ENCODE results near the gene HYAL1. TPM values are rescaled to one million over a fixed set of nuclear protein-coding genes. Genes with fewer than 3 reads are reported as not detected.
A peak's percentile ranks its signal among the peaks of the same experiment; 100 is the strongest.

HYAL1 gene
- polyA plus RNA-seq, 2 of the 4 experiments (the other 2 are of a cell fraction): 0.62 to 1.1 TPM

DNA sequence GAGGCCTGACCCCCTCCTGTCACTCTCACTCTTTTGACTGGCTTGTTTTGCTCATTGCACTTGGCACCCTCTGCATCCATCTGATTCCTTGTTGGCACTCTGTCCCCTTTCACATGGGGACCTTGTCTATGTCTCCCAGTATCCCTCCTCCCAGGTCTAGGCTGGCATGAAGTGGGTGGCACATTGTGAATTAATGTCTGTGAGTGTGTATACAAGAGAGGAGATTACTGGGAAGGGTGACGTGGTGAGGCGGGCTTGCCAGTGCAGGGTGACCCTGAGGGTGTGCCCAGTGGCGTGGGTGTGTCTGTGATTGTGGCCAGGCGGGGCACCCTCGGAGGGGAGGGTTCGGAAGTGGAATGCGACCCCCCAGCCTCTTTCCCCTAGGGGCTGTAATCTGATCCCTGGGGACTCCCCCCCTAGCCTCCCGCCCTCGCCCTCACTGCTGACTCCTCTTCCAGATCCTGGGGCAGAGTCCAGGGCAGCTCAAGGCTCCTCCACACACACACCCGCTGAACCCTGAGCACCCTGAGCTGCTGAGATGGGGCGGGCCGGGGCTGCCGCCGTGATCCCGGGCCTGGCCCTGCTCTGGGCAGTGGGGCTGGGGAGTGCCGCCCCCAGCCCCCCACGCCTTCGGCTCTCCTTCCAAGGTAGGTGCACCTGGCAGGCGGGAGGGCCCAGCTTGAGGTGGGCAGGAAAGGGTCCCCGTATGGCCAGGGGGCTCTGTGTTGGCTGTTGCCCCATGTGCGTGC lies 34.5 kb downstream of the HYAL1 start, which contains the start of gene SEMA3B:
Gene SEMA3B (plus strand): TSS at position 445 of the 749 bp plus-strand sequence. CDS start 94 bp downstream, at position 539.
- FAIRE-seq: no peak
- ChIA-PET POLR2A (interaction anchor here (0.7 to 2.5 kb wide), 3 partner anchors 9 to 33 kb away, joined by 4 to 10 read pairs (median 4); partner anchors contain the start of gene GNAI2), CTCF (interaction anchor here (0.9 to 7.4 kb wide), 7 partner anchors 9 to 76 kb away, joined by 4 to 60 read pairs (median 9); no protein-coding TSS in a partner anchor)
- H3K4me1 ChIP-seq: peaks cover 81% of the 10 kb centered on the region
- peak; percentile 48 to 73 for DNase-seq (ENCODE audit: low read depth in 1 of 2, low spot score in 1 of 2)
- H3K9me3 ChIP-seq: no peaks in the 10 kb centered on the region
- peak; percentile 42 to 57; a peak in 5 of 6 replicates for ATAC-seq
- H3K4me3 ChIP-seq: peak within 1 kb of the TSS; percentile 42
- peak within 1 kb of the TSS; percentile 98 for H3K4me2 ChIP-seq
- TF ChIP-seq KDM1A (IDR thresholded peaks at IDR 0.05; ENCODE audit: low read depth) (no peak), GATA3 (IDR thresholded peaks at IDR 0.05; ENCODE audit: borderline replicate concordance) (peak; percentile 35; the same call in 1 of the 2 replicates)
- peak within 1 kb of the TSS; percentile 79 to 94 for H3K27ac ChIP-seq
- WGBS (ENCODE audit: missing lambda C conversion rate): 65% methylated on average over 2 of the region's 21 CpGs

GRCh38 chr3:50268276-50268675 lies 35.1 kb downstream of the HYAL1 start:
- Histone ChIP-seq H3K4me3 (no peak overlapping the region), H3K4me2 (peak overlapping the region; percentile 98), H3K27ac (peak overlapping the region; percentile 79 to 94; a peak in 5 of 6 replicates), H3K4me1 (peaks cover 84% of the 10 kb centered on the region), H3K9me3 (no peaks in the 10 kb centered on the region)
- TF ChIP-seq NPAS2 (CRISPR knock-in tag; IDR thresholded peaks at IDR 0.05; ENCODE audit: borderline replicate concordance) (no peak), MAZ (IDR thresholded peaks at IDR 0.05; ENCODE audit: borderline replicate concordance, low read depth, low read length) (no peak), FOSB (CRISPR knock-in tag; IDR thresholded peaks at IDR 0.05) (no peak), TFCP2L1 (CRISPR knock-in tag; IDR thresholded peaks at IDR 0.05) (no peak), HOXB13 (CRISPR knock-in tag; IDR thresholded peaks at IDR 0.05; ENCODE audit: low read depth) (no peak), CBX8 (IDR thresholded peaks at IDR 0.05) (no peak), MYC (IDR thresholded peaks at IDR 0.05; ENCODE audit: borderline replicate concordance, low read length) (no peak), EHF (CRISPR knock-in tag; IDR thresholded peaks at IDR 0.05) (no peak), CBX2 (IDR thresholded peaks at IDR 0.05; ENCODE audit: borderline replicate concordance, low read depth) (no peak), KDM1A (IDR thresholded peaks at IDR 0.05; ENCODE audit: low read depth) (no peak), ELK1 (IDR thresholded peaks at IDR 0.05; ENCODE audit: low read depth, low read length) (no peak), E2F6 (IDR thresholded peaks at IDR 0.05; ENCODE audit: borderline replicate concordance, low read depth) (no peak), TP53 (CRISPR knock-in tag; IDR thresholded peaks at IDR 0.05) (no peak)
- DNase-seq (ENCODE audit: low read depth in 1 of 2, low spot score in 1 of 2) (no peak), FAIRE-seq (no peak), ATAC-seq (no peak)
- POLR2A ChIA-PET: interaction anchor here (2.1 kb wide), 1 partner anchor 22 kb away, joined by 4 read pairs; no protein-coding TSS in a partner anchor
- WGBS (ENCODE audit: missing lambda C conversion rate): 42% methylated on average over 3 of the region's 3 CpGs
- CTCF ChIA-PET: interaction anchor here (1.5 to 7.4 kb wide), 6 partner anchors 12 to 76 kb away, joined by 6 to 60 read pairs (median 10); no protein-coding TSS in a partner anchor

DNA sequence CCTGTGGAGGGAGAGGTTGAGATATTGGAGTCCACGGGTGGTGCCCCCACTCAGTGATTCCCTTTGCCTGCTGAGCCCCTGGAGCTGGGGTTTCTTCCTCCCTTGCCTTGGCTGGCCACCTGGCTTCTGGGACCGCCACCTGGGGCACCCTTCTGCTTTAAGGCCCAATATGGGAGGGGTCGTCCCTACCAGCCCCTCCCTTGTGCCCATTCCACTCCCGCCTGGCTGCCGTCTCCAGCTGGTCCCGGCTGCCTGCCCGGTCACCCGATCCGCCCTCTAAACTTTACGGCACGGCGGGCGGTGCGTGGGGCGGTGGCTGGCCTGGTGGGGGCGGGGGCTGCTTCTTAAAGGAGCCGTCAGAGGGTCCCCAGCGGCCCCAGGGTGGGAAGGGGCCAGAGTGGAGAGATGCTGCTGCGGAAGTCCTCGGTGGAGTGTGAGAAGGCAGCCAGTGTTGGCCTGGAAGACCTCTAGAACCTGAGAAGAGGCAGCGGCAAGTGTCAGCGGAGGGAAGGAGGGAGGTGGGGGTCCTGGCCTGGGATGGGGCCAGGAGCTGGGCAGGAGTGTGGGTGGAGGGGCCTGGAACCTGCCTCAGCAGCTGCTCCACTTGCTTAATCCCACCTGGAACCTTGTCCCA lies 36.0 kb downstream of the HYAL1 start:
- WGBS (ENCODE audit: missing lambda C conversion rate): 65% methylated on average over 10 of the region's 22 CpGs
- no peak for FAIRE-seq
- no peak for TF ChIP-seq HES2 (IDR thresholded peaks at IDR 0.05)
- TF ChIP-seq JUNB (IDR thresholded peaks at IDR 0.05): no peak
- no peak for TF ChIP-seq NFE2L2 (conservative IDR thresholded peaks at IDR 0.05; ENCODE audit: low read length)
- TF ChIP-seq POLR2A (IDR thresholded peaks at IDR 0.05; ENCODE audit: low read length): no peak
- TF ChIP-seq TFCP2L1 (CRISPR knock-in tag; IDR thresholded peaks at IDR 0.05): no peak
- TF ChIP-seq GATA3 (IDR thresholded peaks at IDR 0.05; ENCODE audit: borderline replicate concordance): no peak
- no peak for TF ChIP-seq ZSCAN20 (CRISPR knock-in tag; IDR thresholded peaks at IDR 0.05)
- TF ChIP-seq ATOH8 (CRISPR knock-in tag; IDR thresholded peaks at IDR 0.05; ENCODE audit: low read depth): no peak
- no peak for TF ChIP-seq RCOR1 (IDR thresholded peaks at IDR 0.05; ENCODE audit: low read depth, low read length)
- no peak for TF ChIP-seq ESRRA (IDR thresholded peaks at IDR 0.05; ENCODE audit: borderline replicate concordance, low read length)
- no peak for TF ChIP-seq EP300 (IDR thresholded peaks at IDR 0.05)
- no peak for TF ChIP-seq KDM1A (IDR thresholded peaks at IDR 0.05; ENCODE audit: low read depth)
- Histone ChIP-seq H3K4me1 (peaks cover 78% of the 10 kb centered on the region), H3K27ac (peak overlapping the region; percentile 48 to 94; a peak in 5 of 6 replicates), H3K9me3 (no peaks in the 10 kb centered on the region), H3K4me2 (peak overlapping the region; percentile 98), H3K4me3 (peak overlapping the region; percentile 14; the same call in 1 of the 3 replicates)
- no peak for ATAC-seq
- CTCF ChIA-PET: interaction anchor here (1.0 to 7.4 kb wide), 8 partner anchors 12 to 75 kb away, joined by 3 to 60 read pairs (median 9); no protein-coding TSS in a partner anchor
- DNase-seq (ENCODE audit: low read depth in 1 of 2, low spot score in 1 of 2): no peak
- POLR2A ChIA-PET: interaction anchor here (0.5 to 2.1 kb wide), 2 partner anchors 11 to 21 kb away, joined by 4 to 5 read pairs; no protein-coding TSS in a partner anchor
